Neural progenitor cell (in vitro differentiated cells): Measurements from ENCODE around the gene SEBOX.

ENCODE experiments used
- EZH2phosphoT487 ChIP-seq: fragments of 200-600 bp; sonication (generic); IDR thresholded peaks from 2 replicates; pipeline ENCODE4 v1.6.1; 2017; ENCODE audit warnings: antibody characterized with exemption
- TF ChIP-seq, protein P1 (sequence below): fragments of 200-600 bp; sonication (generic); IDR thresholded peaks from 2 replicates; pipeline ENCODE4 v1.5.1; 2017; ENCODE audit warnings: antibody characterized with exemption, mild to moderate bottlenecking

DNA sequence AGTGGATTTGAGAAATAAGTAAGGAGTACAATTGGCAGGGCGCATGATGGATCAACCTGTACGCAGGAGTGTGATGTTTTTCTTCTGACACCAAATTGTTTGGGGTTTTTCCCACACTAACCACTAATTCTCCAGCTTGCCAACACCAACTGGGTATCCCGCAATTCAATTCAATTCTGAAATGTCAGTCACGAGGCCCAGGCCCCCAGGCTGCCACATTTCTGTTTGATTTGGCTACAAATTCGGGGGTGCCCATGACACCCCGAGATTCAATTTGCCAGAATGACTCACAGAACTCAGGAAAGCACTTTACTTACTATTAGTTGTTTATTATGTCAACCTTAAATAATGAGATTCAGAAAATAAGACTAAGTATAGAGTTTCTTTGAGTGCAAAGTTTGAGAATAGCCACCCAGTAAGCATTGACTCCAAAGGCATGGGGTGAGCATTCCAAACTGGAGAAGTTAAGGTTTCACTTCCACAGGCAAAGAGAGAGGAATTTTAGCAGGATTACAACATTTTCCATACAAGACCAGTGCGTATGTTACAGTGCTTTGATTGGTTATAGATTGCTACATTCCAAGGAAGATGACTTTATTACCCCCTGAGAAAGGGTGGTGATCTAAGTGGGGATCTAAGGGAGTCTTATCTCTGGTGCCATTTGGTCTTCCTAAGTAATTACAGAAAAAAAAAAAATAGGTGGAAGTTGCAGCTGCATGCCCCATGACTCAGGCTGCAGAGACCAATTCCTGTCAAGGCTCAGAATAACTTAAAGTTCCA lies 29.5 kb upstream of the SEBOX start:
- TF ChIP-seq, protein P1, sequence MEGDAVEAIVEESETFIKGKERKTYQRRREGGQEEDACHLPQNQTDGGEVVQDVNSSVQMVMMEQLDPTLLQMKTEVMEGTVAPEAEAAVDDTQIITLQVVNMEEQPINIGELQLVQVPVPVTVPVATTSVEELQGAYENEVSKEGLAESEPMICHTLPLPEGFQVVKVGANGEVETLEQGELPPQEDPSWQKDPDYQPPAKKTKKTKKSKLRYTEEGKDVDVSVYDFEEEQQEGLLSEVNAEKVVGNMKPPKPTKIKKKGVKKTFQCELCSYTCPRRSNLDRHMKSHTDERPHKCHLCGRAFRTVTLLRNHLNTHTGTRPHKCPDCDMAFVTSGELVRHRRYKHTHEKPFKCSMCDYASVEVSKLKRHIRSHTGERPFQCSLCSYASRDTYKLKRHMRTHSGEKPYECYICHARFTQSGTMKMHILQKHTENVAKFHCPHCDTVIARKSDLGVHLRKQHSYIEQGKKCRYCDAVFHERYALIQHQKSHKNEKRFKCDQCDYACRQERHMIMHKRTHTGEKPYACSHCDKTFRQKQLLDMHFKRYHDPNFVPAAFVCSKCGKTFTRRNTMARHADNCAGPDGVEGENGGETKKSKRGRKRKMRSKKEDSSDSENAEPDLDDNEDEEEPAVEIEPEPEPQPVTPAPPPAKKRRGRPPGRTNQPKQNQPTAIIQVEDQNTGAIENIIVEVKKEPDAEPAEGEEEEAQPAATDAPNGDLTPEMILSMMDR, result no peak
- no peak for TF ChIP-seq EZH2phosphoT487
